Erythroblast (primary cell): ENCODE data around the gene MAP7.

Experiments
- GATA1 ChIP-seq: IDR thresholded peaks from 2 replicates; pipeline ENCODE4 v1.6.1; 2011; ENCODE audit warnings: low read depth, mild to moderate bottlenecking, control low read depth, low read length, moderate library complexity
- POLR2A ChIP-seq: IDR thresholded peaks from 2 replicates; pipeline ENCODE4 v1.6.1; 2011; ENCODE audit warnings: mild to moderate bottlenecking, low read length

- TF ChIP-seq POLR2A (no peak), GATA1 (no peak)
Observed at GRCh38 chr6:136523196-136523595, 27.0 kb downstream of the MAP7 start.
